ENCODE results near the gene ATG4A.

DNA sequence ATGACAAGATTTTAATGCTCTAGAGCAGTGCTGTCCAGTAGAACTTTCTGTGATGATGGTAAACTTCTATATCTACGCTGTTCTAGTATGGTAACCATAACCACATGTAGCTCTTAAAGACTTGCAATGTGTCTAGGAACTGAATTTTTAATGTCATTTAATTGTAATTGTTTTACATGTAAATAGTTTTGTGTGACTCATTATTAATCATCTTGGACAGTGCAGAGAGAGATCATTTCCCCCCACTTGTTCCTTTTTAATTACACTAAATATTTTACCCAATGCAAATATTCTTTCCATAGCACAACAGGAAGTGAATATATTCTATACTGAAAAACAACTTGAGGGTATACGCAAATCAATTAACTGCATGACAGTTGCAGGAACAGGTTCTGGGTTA, 5.8 kb downstream of the ATG4A start:
- TF ChIP-seq, protein P1, sequence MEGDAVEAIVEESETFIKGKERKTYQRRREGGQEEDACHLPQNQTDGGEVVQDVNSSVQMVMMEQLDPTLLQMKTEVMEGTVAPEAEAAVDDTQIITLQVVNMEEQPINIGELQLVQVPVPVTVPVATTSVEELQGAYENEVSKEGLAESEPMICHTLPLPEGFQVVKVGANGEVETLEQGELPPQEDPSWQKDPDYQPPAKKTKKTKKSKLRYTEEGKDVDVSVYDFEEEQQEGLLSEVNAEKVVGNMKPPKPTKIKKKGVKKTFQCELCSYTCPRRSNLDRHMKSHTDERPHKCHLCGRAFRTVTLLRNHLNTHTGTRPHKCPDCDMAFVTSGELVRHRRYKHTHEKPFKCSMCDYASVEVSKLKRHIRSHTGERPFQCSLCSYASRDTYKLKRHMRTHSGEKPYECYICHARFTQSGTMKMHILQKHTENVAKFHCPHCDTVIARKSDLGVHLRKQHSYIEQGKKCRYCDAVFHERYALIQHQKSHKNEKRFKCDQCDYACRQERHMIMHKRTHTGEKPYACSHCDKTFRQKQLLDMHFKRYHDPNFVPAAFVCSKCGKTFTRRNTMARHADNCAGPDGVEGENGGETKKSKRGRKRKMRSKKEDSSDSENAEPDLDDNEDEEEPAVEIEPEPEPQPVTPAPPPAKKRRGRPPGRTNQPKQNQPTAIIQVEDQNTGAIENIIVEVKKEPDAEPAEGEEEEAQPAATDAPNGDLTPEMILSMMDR (IDR thresholded peaks at IDR 0.05): no peak
- no peak for TF ChIP-seq POLR2A (IDR thresholded peaks at IDR 0.05)

Measured in uterus (tissue), 2 donors.